Neural cell (in vitro differentiated cells): Measurements from ENCODE around the gene ARSK. TPM values are rescaled to one million over a fixed set of nuclear protein-coding genes. Genes with fewer than 3 reads are reported as not detected.

Source experiments
- H2AFZ ChIP-seq: fragments of 200-600, 300-800 bp; sonication (generic), shearing (Covaris generic); 2 replicates; pipeline ENCODE4 v1.6.0; 2014; ENCODE audit warnings: low read depth, mild to moderate bottlenecking, antibody characterized with exemption, low read length, moderate library complexity
- H3F3A ChIP-seq: fragments of 200-600 bp; shearing (Covaris generic); 2 replicates; pipeline ENCODE4 v1.6.1; 2016; ENCODE audit warnings: mild to moderate bottlenecking, moderate library complexity, mixed read lengths, antibody characterized with exemption, low read length; ENCODE audit not compliant: insufficient read depth, poor library complexity, severe bottlenecking
- H3K27ac ChIP-seq: fragments of 200-600, 300-800 bp; sonication (generic), shearing (Covaris generic); 2 replicates; pipeline ENCODE4 v1.5.1; 2014; ENCODE audit warnings: mild to moderate bottlenecking, low read length, moderate library complexity
- H3K27me3 ChIP-seq: fragments of 300-800, 200-600 bp; sonication (generic), shearing (Covaris generic); 2 replicates; pipeline ENCODE4 v1.6.0; 2014; ENCODE audit warnings: mild to moderate bottlenecking, low read depth, low read length, moderate library complexity; ENCODE audit not compliant: insufficient read depth
- H3K36me3 ChIP-seq: fragments of 300-800, 200-600 bp; sonication (generic), shearing (Covaris generic); 2 replicates; pipeline ENCODE4 v1.5.1; 2014; ENCODE audit warnings: mild to moderate bottlenecking, antibody characterized with exemption, low read length, moderate library complexity; ENCODE audit not compliant: insufficient read depth
- H3K4me2 ChIP-seq: fragments of 300-800, 200-600 bp; sonication (generic), shearing (Covaris generic); 2 replicates; pipeline ENCODE4 v1.6.0; 2014; ENCODE audit warnings: mild to moderate bottlenecking, low read length
- H3K4me3 ChIP-seq: fragments of 300-800, 200-600 bp; sonication (generic), shearing (Covaris generic); 2 replicates; pipeline ENCODE4 v1.5.1; 2014; ENCODE audit warnings: mild to moderate bottlenecking, low read length, moderate library complexity
- H3K79me2 ChIP-seq: fragments of 200-600 bp; shearing (Covaris generic); replicated peaks from 2 replicates; pipeline ENCODE4 v1.6.0; 2014; ENCODE audit warnings: mild to moderate bottlenecking, low read length, moderate library complexity; ENCODE audit not compliant: insufficient read depth
- H3K9ac ChIP-seq: fragments of 300-800, 200-600 bp; sonication (generic), shearing (Covaris generic); 2 replicates; pipeline ENCODE4 v1.6.1; 2016; ENCODE audit warnings: mild to moderate bottlenecking, low read length, mixed read lengths
- H3K9me2 ChIP-seq: fragments of 200-600 bp; shearing (Covaris generic); 2 replicates; pipeline ENCODE4 v1.6.1; 2016; ENCODE audit warnings: mild to moderate bottlenecking, low read length, mixed read lengths; ENCODE audit not compliant: insufficient read depth
- H3K9me3 ChIP-seq: fragments of 200-600, 300-800 bp; sonication (generic), shearing (Covaris generic); 2 replicates; pipeline ENCODE4 v1.6.1; 2016; ENCODE audit warnings: mild to moderate bottlenecking, mixed run types, low read length, moderate library complexity, mixed read lengths
- H4K20me1 ChIP-seq: fragments of 200-600 bp; shearing (Covaris generic); 2 replicates; pipeline ENCODE4 v1.6.1; 2016; ENCODE audit warnings: mild to moderate bottlenecking, mixed run types; ENCODE audit not compliant: insufficient read depth
- EP300 ChIP-seq: fragments of 450-650 bp; conservative IDR thresholded peaks from 2 replicates; pipeline ENCODE4 v1.6.1; 2014; ENCODE audit warnings: antibody characterized with exemption, mild to moderate bottlenecking, moderate library complexity; ENCODE audit not compliant: poor library complexity, severe bottlenecking
- EZH2 ChIP-seq: fragments of 200-600, 300-800 bp; shearing (Covaris generic), sonication (generic); IDR thresholded peaks from 2 replicates; pipeline ENCODE4 v1.6.1; 2014; ENCODE audit warnings: antibody characterized with exemption, low read length, borderline replicate concordance, mild to moderate bottlenecking; ENCODE audit not compliant: insufficient read depth, poor library complexity, severe bottlenecking
- MXI1 ChIP-seq: fragments of 450-650 bp; conservative IDR thresholded peaks from 2 replicates; pipeline ENCODE4 v1.6.1; 2014; ENCODE audit warnings: antibody characterized with exemption, mild to moderate bottlenecking; ENCODE audit not compliant: poor library complexity, severe bottlenecking
- POLR2AphosphoS5 ChIP-seq: IDR thresholded peaks from 2 replicates; pipeline ENCODE4 v1.6.1; 2012
- RAD21 ChIP-seq: fragments of 450-650 bp; conservative IDR thresholded peaks from 2 replicates; pipeline ENCODE4 v1.6.1; 2014; ENCODE audit warnings: antibody characterized with exemption, mild to moderate bottlenecking, moderate library complexity
- SMC3 ChIP-seq: fragments of 450-650 bp; conservative IDR thresholded peaks from 2 replicates; pipeline ENCODE4 v1.6.1; 2014; ENCODE audit warnings: antibody characterized with exemption, mild to moderate bottlenecking, moderate library complexity; ENCODE audit not compliant: poor library complexity
- TAF1 ChIP-seq: IDR thresholded peaks from 2 replicates; pipeline ENCODE4 v1.6.1; 2012; ENCODE audit warnings: low read depth
- polyA plus RNA-seq: library from polyadenylated mRNA; depleted of rRNA; stranded (reverse); fragments of >200 nt; gene quantifications from 2 replicates; pipeline ENCODE4 v1.2.3, GENCODE V29; 2014
- TF ChIP-seq, protein P1 (sequence below): fragments of 450-650 bp; IDR thresholded peaks from 2 replicates; pipeline ENCODE4 v1.5.1; 2014; ENCODE audit warnings: antibody characterized with exemption, mild to moderate bottlenecking, moderate library complexity; ENCODE audit not compliant: poor library complexity, severe bottlenecking
- TF ChIP-seq, protein P2 (sequence below): IDR thresholded peaks from 2 replicates; pipeline ENCODE4 v1.6.1; 2012; ENCODE audit warnings: borderline replicate concordance

The ARSK gene
- polyA plus RNA-seq, 1 donor from 2014 or later = 2.8 TPM

DNA sequence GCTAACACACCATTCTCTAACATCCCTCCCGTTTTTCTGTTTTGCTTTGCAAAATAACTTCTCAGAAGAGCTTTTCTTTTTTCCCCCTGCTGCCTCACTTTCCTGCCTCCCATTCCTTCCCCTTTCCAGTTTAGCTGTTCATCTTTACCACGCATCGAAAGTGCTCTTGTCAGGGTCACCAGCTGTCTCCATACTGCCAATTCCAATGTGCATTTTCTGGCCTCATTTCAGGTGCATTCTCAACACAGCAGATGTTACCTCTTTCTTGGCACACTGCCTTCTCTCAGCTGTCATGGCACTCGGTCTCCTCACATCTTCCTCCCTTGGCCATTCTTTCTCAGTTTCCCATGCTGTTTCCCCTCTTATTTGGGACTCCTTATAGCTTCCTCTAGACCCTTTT, 9.5 kb downstream of the ARSK start:
- TF ChIP-seq SMC3 (no peak), EP300 (no peak), POLR2AphosphoS5 (no peak), EZH2 (no peak), MXI1 (no peak), RAD21 (no peak), TAF1 (no peak)
- TF ChIP-seq, protein P1, sequence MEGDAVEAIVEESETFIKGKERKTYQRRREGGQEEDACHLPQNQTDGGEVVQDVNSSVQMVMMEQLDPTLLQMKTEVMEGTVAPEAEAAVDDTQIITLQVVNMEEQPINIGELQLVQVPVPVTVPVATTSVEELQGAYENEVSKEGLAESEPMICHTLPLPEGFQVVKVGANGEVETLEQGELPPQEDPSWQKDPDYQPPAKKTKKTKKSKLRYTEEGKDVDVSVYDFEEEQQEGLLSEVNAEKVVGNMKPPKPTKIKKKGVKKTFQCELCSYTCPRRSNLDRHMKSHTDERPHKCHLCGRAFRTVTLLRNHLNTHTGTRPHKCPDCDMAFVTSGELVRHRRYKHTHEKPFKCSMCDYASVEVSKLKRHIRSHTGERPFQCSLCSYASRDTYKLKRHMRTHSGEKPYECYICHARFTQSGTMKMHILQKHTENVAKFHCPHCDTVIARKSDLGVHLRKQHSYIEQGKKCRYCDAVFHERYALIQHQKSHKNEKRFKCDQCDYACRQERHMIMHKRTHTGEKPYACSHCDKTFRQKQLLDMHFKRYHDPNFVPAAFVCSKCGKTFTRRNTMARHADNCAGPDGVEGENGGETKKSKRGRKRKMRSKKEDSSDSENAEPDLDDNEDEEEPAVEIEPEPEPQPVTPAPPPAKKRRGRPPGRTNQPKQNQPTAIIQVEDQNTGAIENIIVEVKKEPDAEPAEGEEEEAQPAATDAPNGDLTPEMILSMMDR = no peak
- TF ChIP-seq, protein P2, sequence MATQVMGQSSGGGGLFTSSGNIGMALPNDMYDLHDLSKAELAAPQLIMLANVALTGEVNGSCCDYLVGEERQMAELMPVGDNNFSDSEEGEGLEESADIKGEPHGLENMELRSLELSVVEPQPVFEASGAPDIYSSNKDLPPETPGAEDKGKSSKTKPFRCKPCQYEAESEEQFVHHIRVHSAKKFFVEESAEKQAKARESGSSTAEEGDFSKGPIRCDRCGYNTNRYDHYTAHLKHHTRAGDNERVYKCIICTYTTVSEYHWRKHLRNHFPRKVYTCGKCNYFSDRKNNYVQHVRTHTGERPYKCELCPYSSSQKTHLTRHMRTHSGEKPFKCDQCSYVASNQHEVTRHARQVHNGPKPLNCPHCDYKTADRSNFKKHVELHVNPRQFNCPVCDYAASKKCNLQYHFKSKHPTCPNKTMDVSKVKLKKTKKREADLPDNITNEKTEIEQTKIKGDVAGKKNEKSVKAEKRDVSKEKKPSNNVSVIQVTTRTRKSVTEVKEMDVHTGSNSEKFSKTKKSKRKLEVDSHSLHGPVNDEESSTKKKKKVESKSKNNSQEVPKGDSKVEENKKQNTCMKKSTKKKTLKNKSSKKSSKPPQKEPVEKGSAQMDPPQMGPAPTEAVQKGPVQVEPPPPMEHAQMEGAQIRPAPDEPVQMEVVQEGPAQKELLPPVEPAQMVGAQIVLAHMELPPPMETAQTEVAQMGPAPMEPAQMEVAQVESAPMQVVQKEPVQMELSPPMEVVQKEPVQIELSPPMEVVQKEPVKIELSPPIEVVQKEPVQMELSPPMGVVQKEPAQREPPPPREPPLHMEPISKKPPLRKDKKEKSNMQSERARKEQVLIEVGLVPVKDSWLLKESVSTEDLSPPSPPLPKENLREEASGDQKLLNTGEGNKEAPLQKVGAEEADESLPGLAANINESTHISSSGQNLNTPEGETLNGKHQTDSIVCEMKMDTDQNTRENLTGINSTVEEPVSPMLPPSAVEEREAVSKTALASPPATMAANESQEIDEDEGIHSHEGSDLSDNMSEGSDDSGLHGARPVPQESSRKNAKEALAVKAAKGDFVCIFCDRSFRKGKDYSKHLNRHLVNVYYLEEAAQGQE = no peak
- Histone ChIP-seq H3F3A (no peaks in the 10 kb centered on the region), H3K36me3 (no peaks in the 10 kb centered on the region), H4K20me1 (no peaks in the 10 kb centered on the region), H3K4me2 (no peak overlapping the region), H3K9ac (no peak overlapping the region), H3K79me2 (no peaks in the 10 kb centered on the region), H3K4me3 (no peak overlapping the region), H2AFZ (no peak overlapping the region), H3K27me3 (no peaks in the 10 kb centered on the region), H3K9me2 (no peaks in the 10 kb centered on the region), H3K27ac (no peak overlapping the region), H3K9me3 (no peaks in the 10 kb centered on the region)

DNA sequence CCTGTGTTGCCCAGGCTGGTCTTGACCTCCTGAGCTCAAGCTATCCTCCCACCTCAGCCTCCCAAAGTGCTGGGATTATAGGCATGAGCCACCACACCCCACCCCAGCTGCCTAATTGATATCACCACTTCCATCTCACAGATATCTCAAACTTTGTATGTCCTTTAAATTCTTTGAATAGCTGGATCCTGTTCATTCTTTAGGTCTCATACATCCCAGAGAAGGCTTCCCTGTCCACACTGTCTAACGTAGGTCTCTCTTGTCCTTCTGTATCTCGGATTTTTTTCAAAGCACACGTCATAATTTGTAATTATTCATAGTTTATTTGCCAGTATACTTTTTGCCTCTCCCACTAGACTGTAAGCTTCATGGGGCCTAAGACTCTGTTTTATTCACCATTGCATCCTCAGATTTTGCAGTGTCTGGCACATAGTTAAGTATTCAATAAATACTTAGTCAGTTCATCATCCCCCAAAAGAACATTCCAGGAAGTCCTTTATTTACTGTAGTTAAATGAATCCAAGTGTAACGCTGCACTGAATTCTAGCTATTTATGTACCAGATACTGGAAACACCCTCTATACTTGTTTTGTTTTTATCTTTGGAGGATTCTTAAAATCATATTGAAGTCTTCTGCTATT, 10.5 kb downstream of the ARSK start:
- Histone ChIP-seq H3K4me2 (no peak overlapping the region), H3K9ac (no peak overlapping the region), H3K9me2 (no peaks in the 10 kb centered on the region), H3K4me3 (no peak overlapping the region), H3K79me2 (no peaks in the 10 kb centered on the region), H3K36me3 (no peaks in the 10 kb centered on the region), H3K27ac (no peak overlapping the region), H4K20me1 (no peaks in the 10 kb centered on the region), H3K27me3 (no peaks in the 10 kb centered on the region), H3K9me3 (no peaks in the 10 kb centered on the region), H2AFZ (no peak overlapping the region), H3F3A (no peaks in the 10 kb centered on the region)
- TF ChIP-seq POLR2AphosphoS5 (no peak), SMC3 (no peak), TAF1 (no peak), RAD21 (no peak), EZH2 (no peak), EP300 (no peak), MXI1 (no peak)
